ENCODE results near the gene CHN2.

CHN2 gene

DNA sequence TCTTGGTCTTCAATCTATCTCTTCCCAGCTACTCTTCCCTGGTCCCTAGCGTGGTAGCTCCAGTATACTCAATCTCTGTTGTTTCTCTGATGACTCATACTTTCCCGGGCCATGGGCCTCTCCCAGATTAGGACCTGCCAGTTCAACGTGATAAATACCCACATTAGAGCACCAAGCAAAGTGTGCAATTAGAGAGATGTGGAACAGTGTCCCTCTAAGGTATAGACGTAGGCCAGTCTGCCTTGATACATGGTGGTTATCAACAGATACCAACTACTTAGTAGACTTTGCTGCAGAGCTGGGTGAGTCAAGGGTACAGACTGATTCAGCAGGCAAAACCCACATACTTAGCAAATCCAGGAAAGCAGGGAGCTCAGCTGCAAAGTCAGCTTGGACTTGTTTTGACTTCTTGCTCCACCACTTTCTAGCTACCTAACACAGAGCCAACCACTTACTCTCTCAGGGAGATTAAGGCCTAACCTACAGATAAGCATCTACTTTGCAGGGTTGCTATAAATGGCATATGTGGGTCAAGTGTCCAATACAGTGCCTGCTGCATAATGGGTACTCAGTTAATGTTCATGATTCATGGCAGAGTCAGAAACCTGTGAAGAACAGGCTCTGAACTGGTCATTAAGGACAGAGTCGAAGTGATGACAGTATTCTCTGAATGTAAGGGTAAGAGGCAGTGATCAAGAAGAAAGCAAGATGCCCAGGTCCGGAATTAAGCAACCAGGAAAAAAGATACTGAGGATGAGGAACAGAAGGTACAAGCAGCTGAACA, 176.1 kb downstream of the CHN2 start:
- H3K36me3 ChIP-seq (ENCODE audit: insufficient read depth) = no peaks in the 10 kb centered on the region
- no peak overlapping the region for H3K27ac ChIP-seq
- H3K27me3 ChIP-seq (ENCODE audit: insufficient read depth, low read depth) = no peaks in the 10 kb centered on the region
- no peak overlapping the region for H3K9ac ChIP-seq
- H3K79me2 ChIP-seq (ENCODE audit: insufficient read depth, low read depth) = no peaks in the 10 kb centered on the region
- no peak overlapping the region for H2AFZ ChIP-seq (ENCODE audit: low read depth)
- H3K4me3 ChIP-seq (IDR thresholded peaks at IDR 0.05; ENCODE audit: insufficient read depth, low read depth, low read length) = no peak overlapping the region
- H3K4me1 ChIP-seq (ENCODE audit: low read depth, poor library complexity, severe bottlenecking) = no peaks in the 10 kb centered on the region
- no peaks in the 10 kb centered on the region for H4K20me1 ChIP-seq (ENCODE audit: insufficient read depth)
- TF ChIP-seq, protein P1, sequence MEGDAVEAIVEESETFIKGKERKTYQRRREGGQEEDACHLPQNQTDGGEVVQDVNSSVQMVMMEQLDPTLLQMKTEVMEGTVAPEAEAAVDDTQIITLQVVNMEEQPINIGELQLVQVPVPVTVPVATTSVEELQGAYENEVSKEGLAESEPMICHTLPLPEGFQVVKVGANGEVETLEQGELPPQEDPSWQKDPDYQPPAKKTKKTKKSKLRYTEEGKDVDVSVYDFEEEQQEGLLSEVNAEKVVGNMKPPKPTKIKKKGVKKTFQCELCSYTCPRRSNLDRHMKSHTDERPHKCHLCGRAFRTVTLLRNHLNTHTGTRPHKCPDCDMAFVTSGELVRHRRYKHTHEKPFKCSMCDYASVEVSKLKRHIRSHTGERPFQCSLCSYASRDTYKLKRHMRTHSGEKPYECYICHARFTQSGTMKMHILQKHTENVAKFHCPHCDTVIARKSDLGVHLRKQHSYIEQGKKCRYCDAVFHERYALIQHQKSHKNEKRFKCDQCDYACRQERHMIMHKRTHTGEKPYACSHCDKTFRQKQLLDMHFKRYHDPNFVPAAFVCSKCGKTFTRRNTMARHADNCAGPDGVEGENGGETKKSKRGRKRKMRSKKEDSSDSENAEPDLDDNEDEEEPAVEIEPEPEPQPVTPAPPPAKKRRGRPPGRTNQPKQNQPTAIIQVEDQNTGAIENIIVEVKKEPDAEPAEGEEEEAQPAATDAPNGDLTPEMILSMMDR (conservative IDR thresholded peaks at IDR 0.05; ENCODE audit: low read depth, low read length) = no peak
- no peak overlapping the region for H3K4me2 ChIP-seq

DNA sequence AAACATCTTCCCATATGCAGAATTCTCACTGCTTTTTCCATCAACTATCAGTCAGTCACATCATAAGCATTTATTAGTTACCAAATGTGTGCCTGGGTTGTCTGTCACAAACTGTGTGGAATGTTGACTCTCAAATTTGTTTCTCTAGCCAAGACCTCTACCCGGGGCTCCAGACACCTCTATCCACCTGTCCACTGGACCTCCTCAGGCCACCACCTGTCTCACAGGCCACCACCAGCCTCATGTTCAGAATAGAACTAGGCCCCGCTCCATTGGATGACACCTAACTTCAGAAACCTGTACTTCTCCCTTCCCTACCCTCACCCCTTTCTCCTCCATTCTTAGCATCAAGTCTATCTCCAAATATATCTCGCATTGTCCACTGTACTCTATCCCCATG, 176.9 kb downstream of the CHN2 start:
- H3K9ac ChIP-seq = no peak overlapping the region
- no peaks in the 10 kb centered on the region for H3K4me1 ChIP-seq (ENCODE audit: low read depth, poor library complexity, severe bottlenecking)
- no peak overlapping the region for H2AFZ ChIP-seq (ENCODE audit: low read depth)
- TF ChIP-seq, protein P1 (conservative IDR thresholded peaks at IDR 0.05; ENCODE audit: low read depth, low read length) = no peak
- no peaks in the 10 kb centered on the region for H3K36me3 ChIP-seq (ENCODE audit: insufficient read depth)
- no peaks in the 10 kb centered on the region for H3K79me2 ChIP-seq (ENCODE audit: insufficient read depth, low read depth)
- H3K27me3 ChIP-seq (ENCODE audit: insufficient read depth, low read depth) = no peaks in the 10 kb centered on the region
- no peak overlapping the region for H3K27ac ChIP-seq
- H4K20me1 ChIP-seq (ENCODE audit: insufficient read depth) = no peaks in the 10 kb centered on the region
- H3K4me2 ChIP-seq = no peak overlapping the region
- H3K4me3 ChIP-seq (IDR thresholded peaks at IDR 0.05; ENCODE audit: insufficient read depth, low read depth, low read length) = no peak overlapping the region

DNA sequence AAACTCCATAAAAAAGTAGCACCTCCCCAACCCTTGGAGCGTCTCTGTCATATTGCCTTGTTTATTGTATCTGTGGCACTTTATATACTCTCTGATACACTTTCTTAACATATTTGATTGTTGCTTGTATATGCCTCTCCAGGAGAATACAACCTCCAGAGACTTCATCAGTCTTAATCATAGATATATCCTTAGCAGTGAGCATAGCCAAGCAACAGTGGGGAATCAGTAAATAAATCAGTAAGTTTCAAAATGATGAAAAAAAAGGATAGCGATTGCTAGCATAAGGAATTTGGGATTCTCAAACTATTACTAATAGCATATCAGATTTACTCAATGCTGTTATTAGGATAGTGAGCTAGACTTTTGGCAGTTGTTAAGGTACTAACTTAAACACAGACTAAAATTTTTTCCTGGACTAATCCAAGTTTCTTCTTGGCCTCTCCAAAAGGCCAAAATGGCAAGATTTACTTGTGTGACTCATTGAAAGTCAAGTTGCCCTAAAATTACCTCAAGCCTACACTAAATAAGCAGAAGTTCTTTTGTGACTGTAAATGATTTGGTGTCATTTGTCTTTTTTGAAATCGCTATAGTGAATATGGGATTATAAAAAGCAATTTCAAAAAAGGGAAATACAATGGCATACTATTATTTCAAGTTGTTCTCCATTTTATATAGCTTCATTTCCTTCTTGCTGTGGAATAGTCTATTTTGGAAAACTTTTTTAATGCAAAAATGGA, 177.9 kb downstream of the CHN2 start:
- Histone ChIP-seq H3K27me3 (ENCODE audit: insufficient read depth, low read depth) (no peaks in the 10 kb centered on the region), H2AFZ (ENCODE audit: low read depth) (no peak overlapping the region), H3K4me1 (ENCODE audit: low read depth, poor library complexity, severe bottlenecking) (no peaks in the 10 kb centered on the region), H3K4me2 (no peak overlapping the region), H4K20me1 (ENCODE audit: insufficient read depth) (no peaks in the 10 kb centered on the region), H3K9ac (no peak overlapping the region), H3K36me3 (ENCODE audit: insufficient read depth) (no peaks in the 10 kb centered on the region), H3K79me2 (ENCODE audit: insufficient read depth, low read depth) (no peaks in the 10 kb centered on the region), H3K27ac (no peak overlapping the region), H3K4me3 (IDR thresholded peaks at IDR 0.05; ENCODE audit: insufficient read depth, low read depth, low read length) (no peak overlapping the region)
- TF ChIP-seq, protein P1 (conservative IDR thresholded peaks at IDR 0.05; ENCODE audit: low read depth, low read length) = no peak

DNA sequence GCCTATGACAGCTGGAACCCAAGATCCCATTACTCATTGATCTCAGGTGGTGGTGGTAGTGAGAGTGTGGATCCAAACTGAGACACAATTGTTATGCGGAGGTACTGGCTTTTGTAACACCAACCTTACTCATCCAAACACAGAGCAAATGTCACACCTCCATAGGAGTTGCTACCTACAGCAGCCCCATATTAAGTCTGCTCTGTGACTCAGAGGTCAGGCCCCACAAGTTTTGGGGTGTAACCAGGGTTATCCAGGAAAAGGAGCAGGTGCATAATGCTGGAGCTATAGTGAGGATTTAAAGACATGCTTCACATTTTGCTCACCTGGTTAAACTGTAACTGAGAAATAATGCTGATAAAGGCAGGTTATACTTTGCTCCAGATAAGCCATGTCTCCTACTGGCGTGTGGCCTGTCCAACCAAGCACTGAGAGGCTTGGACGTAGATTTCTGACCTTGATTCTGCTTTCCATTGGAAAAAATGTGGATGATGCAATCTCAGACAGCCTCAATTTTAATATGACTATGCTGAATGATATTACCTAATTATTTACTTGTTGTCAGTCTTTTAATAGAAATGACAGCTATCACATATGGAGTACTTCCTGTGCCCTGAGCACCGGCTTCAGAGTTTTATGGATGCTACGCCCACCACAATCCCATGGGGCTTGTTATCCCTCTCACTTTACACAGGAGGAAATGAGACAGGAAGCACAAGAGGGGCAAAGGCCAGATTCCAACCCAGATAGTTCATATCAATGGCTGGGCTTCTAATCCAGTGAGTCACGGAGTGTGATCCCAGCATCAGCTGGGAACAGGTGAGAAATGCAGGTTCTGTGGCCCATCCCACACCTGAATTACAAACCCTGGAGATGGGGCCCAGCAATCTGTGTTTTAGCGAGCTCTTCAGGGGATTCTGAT, 181.3 kb downstream of the CHN2 start:
- Histone ChIP-seq H3K27ac (no peak overlapping the region), H3K4me1 (ENCODE audit: low read depth, poor library complexity, severe bottlenecking) (no peaks in the 10 kb centered on the region), H3K4me3 (IDR thresholded peaks at IDR 0.05; ENCODE audit: insufficient read depth, low read depth, low read length) (no peak overlapping the region), H3K4me2 (no peak overlapping the region), H3K36me3 (ENCODE audit: insufficient read depth) (no peaks in the 10 kb centered on the region), H3K27me3 (ENCODE audit: insufficient read depth, low read depth) (no peaks in the 10 kb centered on the region), H4K20me1 (ENCODE audit: insufficient read depth) (no peaks in the 10 kb centered on the region), H3K9ac (no peak overlapping the region), H3K79me2 (ENCODE audit: insufficient read depth, low read depth) (no peaks in the 10 kb centered on the region), H2AFZ (ENCODE audit: low read depth) (no peak overlapping the region)
- TF ChIP-seq, protein P1 (conservative IDR thresholded peaks at IDR 0.05; ENCODE audit: low read depth, low read length) = no peak

Measured in KMS-11 (cell line).